Kidney tubule cell (primary cell): ENCODE data around the gene NAAA.
"Not testable (repeated sequence)": the region's sequence is repeated elsewhere in the genome, so short reads cannot be mapped to it uniquely, and the experiment has no call there.

Experiments used
- DNase-seq: peaks from one replicate; pipeline ENCODE4 v3.0.0-alpha.2; 2018; ENCODE audit warnings: low spot score

The NAAA gene

DNA sequence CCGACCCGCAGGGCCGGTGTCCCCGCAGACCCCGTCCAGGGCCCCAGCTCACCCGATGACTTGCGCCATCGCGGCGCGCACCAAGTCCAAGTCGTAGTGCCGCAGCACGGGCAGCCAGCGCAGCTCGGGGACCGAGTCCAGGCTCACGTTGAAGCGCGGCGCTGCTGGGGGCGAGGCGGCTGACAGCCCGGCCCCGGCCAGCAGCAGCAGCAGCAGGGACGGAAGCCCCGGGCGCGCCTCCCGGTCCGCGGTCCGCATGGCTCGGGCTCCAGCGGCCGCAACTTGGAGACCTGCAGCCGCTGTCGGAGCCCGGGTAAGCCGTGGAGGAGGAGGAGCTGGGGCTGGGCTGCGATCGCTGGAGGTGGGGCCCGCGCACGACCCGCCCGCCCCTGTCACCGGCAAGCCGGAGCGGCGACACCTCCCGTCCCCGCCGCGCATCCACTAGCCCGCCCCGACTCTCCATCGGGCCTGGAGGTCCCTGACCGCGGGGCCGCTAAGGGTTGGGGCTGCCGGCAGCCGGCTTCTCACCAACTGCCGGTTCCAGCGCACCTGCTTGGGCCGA lies at the start of gene NAAA:
TSS of gene NAAA (minus strand) at position 322 of the 562 bp plus-strand sequence. CDS start at position 258, 64 bp downstream.
- DNase-seq: peak; percentile 82

- DNase-seq: peak; percentile 14
Observed at GRCh38 chr4:75989846-75990528, 49.2 kb upstream of the NAAA start.

DNA sequence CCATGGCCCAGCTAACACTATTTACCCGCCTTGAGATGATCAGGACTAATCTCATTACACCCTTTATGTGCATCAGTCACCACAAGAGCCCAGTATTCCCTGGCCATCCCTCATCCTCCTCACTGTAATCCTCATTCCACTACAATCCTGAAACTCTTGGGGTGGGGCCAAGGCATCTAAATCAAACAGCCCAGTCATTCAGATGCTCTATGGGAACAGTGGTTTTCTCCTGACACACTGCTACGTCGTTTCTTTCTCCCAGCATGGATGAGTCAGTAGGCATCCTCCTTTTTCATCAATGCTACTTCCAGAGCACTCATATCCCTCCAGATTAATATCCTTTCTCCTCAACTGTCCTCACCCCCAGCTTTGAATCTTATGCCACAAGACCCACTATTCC lies 44.3 kb upstream of the NAAA start:
- DNase-seq: peak; percentile 54

GRCh38 chr4:75980576-75980975 lies 39.8 kb upstream of the NAAA start:
- DNase-seq: no peak

- no peak for DNase-seq
Observed at GRCh38 chr4:75976177-75976576, 35.4 kb upstream of the NAAA start.

DNA sequence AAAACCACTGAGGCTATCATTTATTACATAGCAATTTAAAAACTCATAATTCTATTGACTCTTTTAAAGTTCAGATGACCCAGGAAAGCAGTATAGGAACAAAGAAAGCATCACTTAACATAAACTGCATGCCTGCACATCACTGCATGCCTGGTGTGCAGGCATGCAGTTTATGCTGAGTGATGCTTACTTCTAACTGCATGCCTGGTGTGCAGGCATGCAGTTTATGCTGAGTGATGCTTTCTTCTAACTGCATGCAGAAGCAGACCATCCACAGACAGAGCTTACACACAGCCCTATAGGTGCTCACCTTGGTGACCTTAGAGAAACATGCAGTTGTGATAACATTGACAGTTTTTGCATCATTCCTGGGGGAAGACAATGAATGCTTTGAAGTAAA lies 33.0 kb upstream of the NAAA start:
- peak; percentile 74 for DNase-seq

- no peak for DNase-seq
Observed at GRCh38 chr4:75968084-75968483, 27.3 kb upstream of the NAAA start.

GRCh38 chr4:75963558-75963957 lies 22.7 kb upstream of the NAAA start:
- DNase-seq: no peak

GRCh38 chr4:75962072-75962471 lies 21.3 kb upstream of the NAAA start:
- DNase-seq: not testable (repeated sequence)

DNA sequence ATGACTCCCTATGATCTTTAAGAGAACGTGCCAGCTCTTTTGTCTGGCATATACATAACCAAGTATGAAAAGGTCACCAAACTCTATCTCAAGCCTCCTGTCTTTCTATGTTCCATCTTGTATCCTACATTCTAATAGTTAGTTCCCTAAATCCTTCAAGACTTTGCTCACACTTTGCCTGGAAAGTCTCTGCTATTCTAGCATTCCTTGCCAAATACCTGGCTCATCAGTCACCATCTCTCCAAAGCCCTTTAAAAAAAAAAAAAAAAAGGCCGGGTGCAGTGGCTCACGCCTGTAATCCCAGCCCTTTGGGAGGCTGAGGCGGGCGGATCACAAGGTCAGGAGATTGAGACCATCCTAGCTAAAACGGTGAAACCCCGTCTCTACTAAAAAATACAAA lies 17.7 kb upstream of the NAAA start:
- DNase-seq: not testable (repeated sequence)

GRCh38 chr4:75954811-75955210 lies 14.0 kb upstream of the NAAA start:
- DNase-seq: not testable (repeated sequence)

DNA sequence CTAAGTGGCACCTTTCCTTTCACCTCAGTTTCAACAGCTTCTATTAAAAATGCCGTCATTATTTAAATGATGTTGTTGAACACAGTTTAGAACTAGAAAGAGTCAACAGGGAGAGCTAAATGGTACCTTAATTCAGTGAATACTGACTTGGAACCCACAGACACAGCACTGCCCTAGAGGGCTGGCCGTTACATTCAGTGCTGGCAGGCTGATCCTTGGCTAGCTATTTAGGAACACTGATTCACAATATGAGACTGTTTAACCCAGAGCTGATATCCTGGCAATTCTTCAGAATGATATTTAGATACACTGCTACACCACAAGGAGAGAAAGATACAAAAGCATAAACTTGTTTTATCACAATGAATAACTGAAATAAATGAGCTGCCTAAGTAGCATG lies 12.7 kb upstream of the NAAA start:
- DNase-seq: no peak

- no peak for DNase-seq
Observed at GRCh38 chr4:75950213-75950815, 9.5 kb upstream of the NAAA start.

DNA sequence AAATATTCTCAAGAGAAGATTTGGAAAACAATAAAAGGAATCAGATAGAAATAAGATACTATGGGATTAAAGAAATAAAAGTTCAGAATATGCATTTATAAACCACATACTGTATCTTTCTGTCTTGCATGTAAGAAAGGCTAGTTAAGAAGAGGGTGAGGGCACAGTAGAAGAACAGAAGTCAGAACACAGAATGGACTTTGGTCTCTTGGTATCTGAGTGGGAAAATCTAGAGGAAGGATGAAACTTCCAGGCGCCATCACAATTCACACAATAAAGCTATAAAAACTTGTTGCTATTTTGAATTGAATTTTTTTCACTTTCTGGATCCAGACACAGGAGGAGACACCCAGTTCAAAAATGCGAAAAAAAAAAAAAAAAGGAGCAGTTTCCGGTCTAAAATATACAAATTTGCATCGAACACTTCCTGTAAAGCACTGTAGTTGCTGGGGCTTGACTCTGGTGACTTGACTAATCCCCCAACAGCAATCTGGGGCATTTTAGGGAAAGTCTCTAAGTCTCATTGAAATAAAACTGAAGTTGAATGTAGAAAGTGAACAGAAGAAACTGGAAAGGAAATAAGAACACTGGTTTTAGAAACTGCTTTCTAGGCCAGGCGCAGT lies 8.1 kb upstream of the NAAA start:
- DNase-seq: no peak

- peak; percentile 65 for DNase-seq
Observed at GRCh38 chr4:75939890-75940691, 722 bp downstream of the NAAA start.

DNA sequence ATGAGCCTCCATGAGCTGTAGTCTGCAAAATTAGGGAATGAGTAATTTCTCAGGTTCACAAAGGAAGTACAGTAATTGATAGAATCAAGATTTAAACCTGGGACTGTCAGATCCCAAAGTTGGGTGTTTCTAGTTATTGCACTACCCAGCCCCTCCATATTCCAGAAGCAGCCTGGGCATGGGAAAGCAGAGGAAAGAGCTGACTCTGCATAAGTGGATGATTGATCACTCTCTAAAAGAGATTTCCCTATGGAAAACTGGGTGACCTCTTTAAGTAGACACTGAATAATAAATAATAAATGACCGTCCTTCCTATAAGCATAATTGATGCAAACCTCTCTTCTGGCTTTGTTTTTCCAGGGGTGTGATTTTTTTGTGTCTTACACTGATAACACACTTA lies 5.2 kb downstream of the NAAA start:
- no peak for DNase-seq

- no peak for DNase-seq
Observed at GRCh38 chr4:75930152-75930551, 10.7 kb downstream of the NAAA start.

- DNase-seq: not testable (repeated sequence)
Observed at GRCh38 chr4:75924916-75925315, 15.9 kb downstream of the NAAA start.

GRCh38 chr4:75924309-75924827 lies 16.4 kb downstream of the NAAA start:
- DNase-seq: no peak

DNA sequence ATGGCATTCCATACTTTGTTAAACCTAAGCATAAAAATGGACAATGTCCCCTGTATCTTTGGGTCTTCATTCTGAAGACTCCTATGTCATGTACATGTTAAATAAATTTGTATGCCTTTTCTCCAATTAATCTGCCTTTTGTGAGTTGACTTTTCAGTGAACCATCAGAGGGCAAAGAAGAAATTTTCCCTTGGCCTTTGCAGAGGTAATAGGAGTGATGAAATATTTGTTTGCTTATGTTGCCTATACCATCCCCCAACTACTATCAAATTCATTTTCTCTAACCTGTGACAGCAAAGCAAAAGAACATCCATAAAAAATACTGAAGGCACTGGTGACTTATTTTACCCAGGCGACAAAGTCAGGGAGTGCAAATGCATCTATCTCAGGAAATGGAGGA lies 18.2 kb downstream of the NAAA start:
- DNase-seq: no peak

DNA sequence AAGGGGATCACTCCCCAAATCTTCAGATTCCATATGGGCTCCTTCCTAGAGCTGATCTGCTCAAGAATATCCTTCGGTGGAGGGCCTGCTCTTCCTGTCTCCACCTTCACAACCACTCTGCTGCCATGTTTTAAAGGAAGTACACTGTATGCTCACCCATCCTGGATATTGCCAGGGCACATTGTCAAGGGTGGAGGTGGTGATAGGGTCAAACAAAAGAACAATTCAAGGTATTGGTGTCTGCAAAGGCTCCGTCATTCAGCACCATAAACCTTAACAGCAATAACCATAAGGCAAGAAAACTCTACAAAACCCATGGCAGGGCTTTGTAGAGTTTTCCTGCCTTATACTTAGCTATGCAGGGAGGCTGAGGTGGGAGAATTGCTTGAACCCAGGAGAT lies 18.9 kb downstream of the NAAA start:
- no peak for DNase-seq

- no peak for DNase-seq
Observed at GRCh38 chr4:75920327-75920726, 20.5 kb downstream of the NAAA start.
